NCI-H146 treated with DMSO at 0.1 percent for 48 hours (cell line): Measurements from ENCODE around the gene CLDN9.
"Not testable (repeated sequence)": the region's sequence is repeated elsewhere in the genome, so short reads cannot be mapped to it uniquely, and the experiment has no call there.

Source experiments
- DNase-seq: peaks from one replicate; lab custom pipeline; 2025; ENCODE audit not compliant: unreplicated experiment; lab: John Stamatoyannopoulos, UW

CLDN9 gene

DNA sequence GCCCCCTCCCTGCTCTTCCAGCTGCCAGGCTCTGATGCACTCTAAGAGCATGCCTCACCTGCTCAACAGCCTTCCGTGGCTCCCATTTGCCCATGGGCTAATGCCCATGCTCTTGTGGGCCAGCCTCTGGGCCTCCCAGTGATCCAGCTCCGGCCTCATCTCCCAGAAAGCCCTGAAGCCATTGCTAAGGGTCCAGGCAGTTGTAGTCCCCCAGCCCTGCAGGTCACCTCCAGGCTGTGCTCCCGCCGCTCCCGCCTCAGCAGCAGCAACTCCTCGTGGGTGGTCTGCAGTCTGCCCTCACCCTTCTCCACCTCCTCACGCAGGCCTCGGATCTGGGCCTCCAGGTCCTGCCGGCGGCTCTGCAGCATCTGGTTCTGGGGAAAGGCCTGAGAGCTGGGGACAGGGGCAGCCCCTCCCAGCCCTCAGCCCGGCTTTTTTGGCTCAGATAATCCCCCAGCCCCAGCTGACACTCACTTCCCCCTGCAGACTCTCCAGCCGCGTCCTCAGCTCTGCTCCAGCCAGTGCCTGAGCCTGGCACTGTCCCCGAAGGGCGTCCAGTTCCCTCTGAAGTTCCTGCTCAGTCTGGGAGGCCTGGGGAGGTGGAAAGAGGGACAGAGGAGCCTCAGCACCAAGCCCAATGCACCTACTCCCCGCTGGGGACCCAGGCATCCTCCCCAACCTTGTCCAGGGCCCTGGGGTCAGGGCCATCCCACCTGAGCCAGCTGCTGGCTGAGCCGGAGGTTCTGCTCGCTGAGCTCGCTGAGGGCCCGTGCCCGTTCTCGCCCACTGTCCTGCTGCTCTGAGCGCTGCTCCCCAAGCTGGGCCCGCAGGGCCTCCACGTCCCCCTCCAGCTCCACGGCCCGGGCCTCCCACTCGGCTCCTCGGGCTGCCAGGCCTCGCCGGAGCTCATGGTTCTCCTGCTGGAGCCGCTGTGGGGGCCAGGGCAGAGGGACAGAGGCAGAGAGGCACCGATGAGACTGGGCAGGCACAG is 17.8 kb downstream of the CLDN9 start:
- no peak for DNase-seq

DNA sequence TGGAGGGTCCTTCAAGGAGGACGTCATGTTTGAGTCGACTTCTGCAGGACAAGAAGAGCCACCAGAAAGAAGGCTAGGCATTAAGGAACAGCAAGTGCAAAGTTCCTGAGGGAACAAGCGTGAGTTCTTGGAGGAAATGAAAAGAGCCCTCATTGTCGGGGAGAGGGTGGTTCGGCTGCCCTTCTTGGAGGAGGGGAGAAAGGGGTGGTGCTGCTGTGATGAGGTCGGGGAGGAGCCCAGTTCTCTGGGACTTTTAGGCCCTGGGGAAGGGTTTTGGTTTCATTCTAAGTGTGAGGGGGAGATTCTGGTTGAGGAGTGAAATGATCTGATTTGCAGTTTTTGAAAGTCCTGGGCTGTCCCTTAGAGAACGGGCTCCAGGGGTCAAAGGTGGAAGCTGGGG is 19.9 kb downstream of the CLDN9 start:
- DNase-seq = no peak

GRCh38 chr16:3035289-3035971 is 22.7 kb downstream of the CLDN9 start:
- DNase-seq = no peak

DNA sequence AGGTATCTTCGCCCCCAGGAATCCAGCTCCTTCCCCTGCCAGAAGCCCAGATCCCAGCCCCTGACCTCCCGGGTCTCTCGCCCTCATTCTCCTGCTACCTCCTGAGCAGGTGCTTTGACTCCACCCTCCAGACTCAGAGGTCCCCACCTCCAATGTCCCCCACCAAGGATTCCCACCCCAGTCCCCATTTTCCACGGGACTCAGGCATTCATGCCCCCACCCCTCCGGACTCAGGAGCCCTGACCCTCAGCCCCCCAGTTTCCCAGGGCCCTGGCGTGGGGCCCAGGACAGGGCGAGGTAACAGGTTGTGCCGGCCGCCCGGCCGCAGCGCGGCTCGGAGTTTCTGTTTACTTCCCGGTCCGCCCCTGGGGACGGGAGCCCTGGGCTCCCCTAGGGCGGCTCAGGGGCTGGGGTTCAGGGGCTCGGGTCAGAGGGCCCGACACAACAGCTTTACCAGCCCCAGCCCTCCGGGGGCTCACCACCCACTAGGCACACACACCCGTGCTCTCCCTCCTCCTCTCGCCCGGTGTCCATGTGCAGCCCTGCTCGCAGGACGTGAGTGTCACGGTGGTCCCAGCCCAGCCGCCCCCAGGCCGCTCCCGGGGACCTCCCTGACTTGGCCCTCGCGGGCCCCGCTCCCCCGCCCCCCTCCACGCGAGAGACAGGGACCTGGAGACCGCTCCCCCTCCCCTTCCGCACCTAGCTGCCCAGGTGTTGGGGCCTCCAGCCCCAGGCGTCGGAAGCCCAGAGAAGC is 23.4 kb downstream of the CLDN9 start:
- DNase-seq = no peak

DNA sequence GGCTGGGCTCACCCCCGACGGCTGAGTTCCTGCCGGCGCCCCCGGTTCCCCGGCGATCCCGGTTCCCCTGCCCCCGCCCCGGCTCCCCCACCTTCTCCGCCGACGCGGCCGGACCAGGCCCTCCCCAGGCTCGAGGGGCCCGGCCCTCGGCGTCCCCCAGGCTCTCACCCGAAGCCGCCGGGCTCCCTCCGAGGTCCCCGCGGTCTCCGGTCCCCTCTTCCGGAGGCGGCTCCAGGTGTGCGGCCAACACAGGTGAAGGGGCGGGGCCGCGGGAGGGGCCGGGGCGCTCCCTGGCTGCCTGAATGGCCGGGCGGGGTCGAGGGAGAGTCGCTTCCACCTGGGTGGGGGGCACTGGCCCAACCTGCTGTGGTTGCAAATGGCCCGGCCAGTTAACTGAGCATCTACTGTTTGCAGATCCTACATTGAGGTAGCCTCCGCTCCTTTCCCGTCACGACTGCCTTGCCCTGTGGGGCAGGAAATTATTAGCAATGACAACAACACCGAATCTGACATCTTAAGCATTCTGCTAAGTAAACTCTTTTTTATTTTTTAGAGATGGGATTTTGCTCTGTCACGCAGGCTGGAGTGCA is 24.1 kb downstream of the CLDN9 start, which contains the start of gene BICDL2:
TSS of gene BICDL2 (minus strand) at position 219 of the 590 bp plus-strand sequence. CDS start 1,448 bp downstream, outside the sequence.
- DNase-seq = peak; percentile 35

GRCh38 chr16:3038256-3038655 is 25.5 kb downstream of the CLDN9 start:
- DNase-seq = no peak

GRCh38 chr16:3038896-3039295 is 26.2 kb downstream of the CLDN9 start:
- no peak for DNase-seq

DNA sequence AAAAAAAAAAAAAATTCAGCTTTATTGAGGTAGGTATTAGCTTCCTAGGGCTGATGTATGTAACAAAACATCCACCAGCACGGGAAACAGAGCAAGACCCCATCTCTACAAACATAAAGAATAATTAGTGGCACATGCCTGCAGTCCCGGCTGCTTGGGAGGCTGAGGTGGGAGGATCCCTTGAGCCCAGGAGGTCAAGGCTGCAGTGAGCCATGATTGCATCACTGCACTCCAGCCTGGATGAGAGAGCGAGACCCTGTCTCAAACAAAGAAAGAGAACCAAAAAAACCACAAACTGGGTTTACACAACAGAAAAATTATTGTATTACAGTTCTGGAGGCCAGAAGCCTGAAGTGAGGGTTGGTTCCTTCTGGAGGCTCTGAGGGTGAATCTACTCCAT is 29.7 kb downstream of the CLDN9 start:
- no peak for DNase-seq

- DNase-seq = no peak
Measured at GRCh38 chr16:3044708-3045107, 32.0 kb downstream of the CLDN9 start.

DNA sequence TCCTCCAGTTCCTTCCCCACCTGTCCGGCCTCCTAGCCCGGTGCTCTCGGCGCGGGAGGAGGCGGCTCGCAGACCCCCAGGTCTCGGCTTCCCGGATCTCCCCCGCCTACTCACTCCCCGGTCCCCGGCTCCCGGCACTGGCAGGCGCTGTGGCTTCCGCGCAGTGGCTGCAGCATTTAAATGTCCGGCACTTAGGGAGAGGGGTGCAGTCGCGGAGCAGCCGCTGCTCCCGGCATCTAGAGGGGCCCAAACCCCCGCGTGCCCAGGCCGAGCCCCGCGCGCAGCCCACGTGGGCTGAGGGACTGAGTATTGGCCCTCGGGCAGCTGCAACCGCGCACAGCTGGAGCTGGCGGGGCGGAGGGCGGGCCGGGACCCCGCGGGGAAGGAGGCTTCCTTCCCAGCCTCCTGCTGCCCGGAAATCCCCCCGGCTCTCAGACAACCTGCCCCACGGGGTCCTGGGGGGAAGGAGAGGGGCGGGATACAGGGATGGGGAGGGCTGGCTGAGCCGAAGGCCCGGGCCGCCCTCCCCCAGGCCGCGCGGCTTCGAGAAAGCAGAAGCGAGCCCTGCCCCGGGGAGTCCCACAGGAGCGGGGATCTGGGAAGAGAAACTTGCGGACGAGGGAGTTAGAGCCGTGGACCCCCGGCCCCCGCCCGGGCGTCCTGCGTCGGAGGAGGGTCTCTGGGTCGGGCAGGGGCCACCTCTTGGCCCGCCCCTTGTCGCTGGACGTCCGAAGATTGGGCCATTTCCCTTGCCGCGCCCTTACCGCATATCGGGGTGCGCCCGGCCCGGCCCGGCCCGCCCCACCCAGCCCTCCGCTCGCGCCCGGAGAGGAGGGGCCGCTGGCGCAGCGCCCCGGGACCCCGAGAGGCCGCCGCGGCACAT is 33.3 kb downstream of the CLDN9 start, which contains the start of gene MMP25:
TSS of gene MMP25 (plus strand) at position 804 of the 883 bp plus-strand sequence. CDS start 357 bp downstream, outside the sequence.
- no peak for DNase-seq

- DNase-seq = no peak
Measured at GRCh38 chr16:3046641-3047386, 34.1 kb downstream of the CLDN9 start.

- DNase-seq = no peak
Measured at GRCh38 chr16:3047387-3047720, 34.6 kb downstream of the CLDN9 start.

GRCh38 chr16:3049921-3050481 is 37.3 kb downstream of the CLDN9 start:
- no peak for DNase-seq

DNA sequence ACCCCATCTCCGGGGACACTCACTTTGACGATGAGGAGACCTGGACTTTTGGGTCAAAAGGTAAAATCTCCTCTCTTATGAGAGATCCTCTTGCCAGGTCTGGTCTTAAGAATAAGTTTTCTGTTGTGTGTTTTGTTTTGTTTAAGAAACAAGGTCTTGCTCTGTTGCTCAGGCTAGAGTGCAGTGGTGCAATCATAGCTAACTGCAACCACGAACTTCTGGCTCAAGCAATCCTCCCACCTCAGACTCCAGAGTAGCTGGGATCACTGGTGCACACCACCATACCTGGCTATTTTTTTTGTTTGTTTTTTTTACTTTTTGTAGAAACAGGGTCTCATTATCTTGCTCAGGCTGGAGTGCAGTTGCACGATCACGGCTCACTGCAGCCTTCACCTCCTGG is 37.8 kb downstream of the CLDN9 start:
- no peak for DNase-seq

DNA sequence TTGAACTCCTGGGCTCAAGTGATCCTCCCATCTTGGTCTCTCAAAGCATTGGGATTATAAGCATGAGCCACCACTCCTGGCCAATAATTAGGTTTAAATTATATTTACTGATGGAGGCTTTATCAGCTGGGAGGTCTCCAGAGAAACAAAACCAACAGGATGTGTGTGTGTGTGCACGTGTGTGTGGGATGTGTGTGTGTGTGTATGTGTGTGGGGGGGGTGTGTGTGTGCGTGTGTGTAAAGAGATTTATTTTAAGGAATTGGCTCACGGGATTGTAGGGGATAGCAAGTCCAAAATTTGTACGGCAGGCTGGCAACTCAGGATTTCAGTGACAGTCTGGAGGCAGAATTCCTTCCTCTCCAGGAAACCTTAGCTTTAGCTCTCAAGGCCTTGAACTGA is 38.3 kb downstream of the CLDN9 start:
- DNase-seq = peak; percentile 29

DNA sequence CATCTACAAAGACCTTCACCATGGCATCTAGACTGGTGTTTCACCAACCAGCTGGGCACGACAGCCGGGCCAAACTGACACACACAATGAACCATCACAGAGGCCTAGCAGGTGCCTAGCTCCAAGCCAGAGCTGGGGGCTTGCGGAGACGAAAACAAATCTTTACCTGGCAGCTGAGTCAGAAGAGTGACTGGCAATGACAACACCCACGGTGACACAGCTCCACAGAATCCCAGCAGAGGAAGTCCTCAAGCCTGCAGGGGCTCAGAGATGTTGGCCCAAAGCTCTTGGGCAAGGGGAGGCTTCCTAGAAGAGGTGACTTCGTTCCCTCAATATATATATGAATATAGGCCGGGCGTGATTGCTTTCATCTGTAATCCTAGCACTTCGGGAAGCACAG is 38.8 kb downstream of the CLDN9 start:
- DNase-seq = no peak

DNA sequence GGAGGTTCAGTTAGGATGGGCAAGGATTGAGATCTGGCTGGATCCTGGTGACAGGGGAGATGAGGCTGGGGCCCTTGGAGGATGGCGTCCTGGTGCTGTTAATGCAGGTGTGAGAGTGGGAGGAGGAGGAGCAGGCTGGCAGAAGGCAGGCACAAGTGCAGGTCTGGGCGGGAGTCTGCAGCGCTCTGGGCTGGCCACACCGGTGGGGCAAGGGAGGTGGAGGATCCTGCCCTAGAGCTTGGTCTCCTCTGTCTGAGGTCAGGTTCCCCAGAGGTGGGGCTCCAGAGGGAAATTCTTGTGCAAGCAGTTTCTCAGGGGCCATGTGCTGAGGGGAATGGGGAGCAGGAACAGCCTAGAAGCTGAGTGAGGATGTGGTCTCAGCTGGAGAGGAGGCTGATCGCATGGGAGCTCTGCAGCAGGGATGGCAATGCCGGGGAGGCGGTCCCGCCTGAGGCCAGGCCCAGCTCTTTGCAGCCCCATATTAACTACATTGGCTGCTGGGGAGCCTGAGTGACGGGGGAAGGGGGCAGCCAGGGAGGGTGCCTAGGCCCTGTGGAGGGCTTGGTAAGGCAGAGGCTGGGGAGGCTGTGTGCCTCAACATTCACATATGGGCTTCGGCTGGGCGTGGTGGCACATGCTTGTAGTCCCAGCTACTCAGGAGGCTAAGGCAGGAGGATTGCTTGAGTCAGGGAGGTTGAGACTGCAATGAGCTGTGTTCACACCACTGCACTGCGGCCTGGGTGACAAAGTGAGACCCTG is 40.0 kb downstream of the CLDN9 start:
- DNase-seq = not testable (repeated sequence)

- not testable (repeated sequence) for DNase-seq
Measured at GRCh38 chr16:3053330-3053710, 40.6 kb downstream of the CLDN9 start.
